ENCODE results near the gene CHERP.
A peak's percentile ranks its signal among the peaks of the same experiment; 100 is the strongest.

The CHERP gene

GRCh38 chr19:16589917-16590316, 47.7 kb upstream of the CHERP start:
- H4K20me1 ChIP-seq (ENCODE audit: insufficient read depth, low read length): no peaks in the 10 kb centered on the region
- H3K27ac ChIP-seq (ENCODE audit: low read depth, low read length, poor library complexity, severe bottlenecking): peak overlapping the region; percentile 100
- TF ChIP-seq CTCF (IDR thresholded peaks at IDR 0.05; ENCODE audit: low read length) (no peak), EZH2 (IDR thresholded peaks at IDR 0.05; ENCODE audit: borderline replicate concordance, low read length) (no peak)
- H2AFZ ChIP-seq (ENCODE audit: low read length): no peak overlapping the region
- H3K36me3 ChIP-seq (ENCODE audit: insufficient read depth, low read length): no peaks in the 10 kb centered on the region
- H3K9me3 ChIP-seq (ENCODE audit: low read length): no peaks in the 10 kb centered on the region
- H3K4me1 ChIP-seq (ENCODE audit: insufficient read depth, low read length, severe bottlenecking): peaks cover 99% of the 10 kb centered on the region
- H3K4me3 ChIP-seq (ENCODE audit: low read depth, low read length, poor library complexity, severe bottlenecking): peak overlapping the region; percentile 8
- peaks cover 29% of the 10 kb centered on the region for H3K79me2 ChIP-seq (ENCODE audit: insufficient read depth, low read length)
- H3K9ac ChIP-seq (ENCODE audit: low read length): peak overlapping the region; percentile 92; the same call in 1 of the 2 replicates
- no peaks in the 10 kb centered on the region for H3K9me2 ChIP-seq (ENCODE audit: low read depth, low read length)
- peak overlapping the region; percentile 72 for H3K4me2 ChIP-seq (ENCODE audit: low read length)
- no peaks in the 10 kb centered on the region; the same call in 1 of the 2 replicates for H3F3A ChIP-seq (ENCODE audit: insufficient read depth, low read length)
- no peaks in the 10 kb centered on the region for H3K27me3 ChIP-seq (ENCODE audit: insufficient read depth, low read length)

GRCh38 chr19:16588824-16589577, 46.8 kb upstream of the CHERP start:
- Histone ChIP-seq H2AFZ (ENCODE audit: low read length) (no peak overlapping the region), H3K4me2 (ENCODE audit: low read length) (peak overlapping the region; percentile 72), H3K27me3 (ENCODE audit: insufficient read depth, low read length) (no peaks in the 10 kb centered on the region), H3K9me2 (ENCODE audit: low read depth, low read length) (no peaks in the 10 kb centered on the region), H3K36me3 (ENCODE audit: insufficient read depth, low read length) (no peaks in the 10 kb centered on the region), H3K79me2 (ENCODE audit: insufficient read depth, low read length) (peaks cover 27% of the 10 kb centered on the region), H3K9ac (ENCODE audit: low read length) (peak overlapping the region; percentile 92), H3K4me3 (ENCODE audit: low read depth, low read length, poor library complexity, severe bottlenecking) (peak overlapping the region; percentile 72), H4K20me1 (ENCODE audit: insufficient read depth, low read length) (no peaks in the 10 kb centered on the region), H3K9me3 (ENCODE audit: low read length) (no peaks in the 10 kb centered on the region), H3K4me1 (ENCODE audit: insufficient read depth, low read length, severe bottlenecking) (peaks cover 99% of the 10 kb centered on the region), H3F3A (ENCODE audit: insufficient read depth, low read length) (no peaks in the 10 kb centered on the region; the same call in 1 of the 2 replicates), H3K27ac (ENCODE audit: low read depth, low read length, poor library complexity, severe bottlenecking) (peak overlapping the region; percentile 100)
- no peak for TF ChIP-seq CTCF (IDR thresholded peaks at IDR 0.05; ENCODE audit: low read length)

GRCh38 chr19:16587833-16588823, 45.9 kb upstream of the CHERP start:
- H4K20me1 ChIP-seq (ENCODE audit: insufficient read depth, low read length): no peaks in the 10 kb centered on the region
- H3K9me2 ChIP-seq (ENCODE audit: low read depth, low read length): no peaks in the 10 kb centered on the region
- H3K4me3 ChIP-seq (ENCODE audit: low read depth, low read length, poor library complexity, severe bottlenecking): peak overlapping the region; percentile 72
- peak overlapping the region; percentile 92 for H3K9ac ChIP-seq (ENCODE audit: low read length)
- H3K4me2 ChIP-seq (ENCODE audit: low read length): peak overlapping the region; percentile 72
- H3K27ac ChIP-seq (ENCODE audit: low read depth, low read length, poor library complexity, severe bottlenecking): peak overlapping the region; percentile 100
- no peaks in the 10 kb centered on the region for H3K36me3 ChIP-seq (ENCODE audit: insufficient read depth, low read length)
- H3K9me3 ChIP-seq (ENCODE audit: low read length): no peaks in the 10 kb centered on the region
- no peak overlapping the region for H2AFZ ChIP-seq (ENCODE audit: low read length)
- H3F3A ChIP-seq (ENCODE audit: insufficient read depth, low read length): no peaks in the 10 kb centered on the region; the same call in 1 of the 2 replicates
- no peak for TF ChIP-seq EZH2 (IDR thresholded peaks at IDR 0.05; ENCODE audit: borderline replicate concordance, low read length)
- TF ChIP-seq CTCF (IDR thresholded peaks at IDR 0.05; ENCODE audit: low read length): peak; percentile 28; the same call in 1 of the 2 replicates
- peaks cover 28% of the 10 kb centered on the region for H3K79me2 ChIP-seq (ENCODE audit: insufficient read depth, low read length)
- H3K27me3 ChIP-seq (ENCODE audit: insufficient read depth, low read length): no peaks in the 10 kb centered on the region
- H3K4me1 ChIP-seq (ENCODE audit: insufficient read depth, low read length, severe bottlenecking): peaks cover 99% of the 10 kb centered on the region
